SH-SY5Y (cell line): Measurements from ENCODE around the gene ENDOD1.
"Not testable (repeated sequence)": the region's sequence is repeated elsewhere in the genome, so short reads cannot be mapped to it uniquely, and the experiment has no call there.

Source experiments
- GATA2 ChIP-seq: IDR thresholded peaks from 2 replicates; pipeline ENCODE4 v1.6.1; 2011; ENCODE audit warnings: mild to moderate bottlenecking, low read depth, low read length
- GATA3 ChIP-seq: IDR thresholded peaks from 2 replicates; pipeline ENCODE4 v1.6.1; 2011; ENCODE audit warnings: low read depth, mild to moderate bottlenecking, low read length, moderate library complexity

Gene ENDOD1

GRCh38 chr11:95089620-95090542 lies at the start of gene ENDOD1:
Gene ENDOD1, plus strand, starts transcription at chr11:95089846. Its CDS starts 82 bp downstream, at chr11:95089928.
- TF ChIP-seq GATA3, result no peak
- no peak for TF ChIP-seq GATA2

- TF ChIP-seq GATA3 (no peak), GATA2 (no peak)
Observed at GRCh38 chr11:95042239-95042638, 47.4 kb upstream of the ENDOD1 start.

- no peak for TF ChIP-seq GATA3
- no peak for TF ChIP-seq GATA2
Observed at GRCh38 chr11:95042906-95043305, 46.7 kb upstream of the ENDOD1 start.

GRCh38 chr11:95044010-95044409 lies 45.6 kb upstream of the ENDOD1 start:
- no peak for TF ChIP-seq GATA3
- no peak for TF ChIP-seq GATA2

- TF ChIP-seq GATA3 (no peak), GATA2 (no peak)
Observed at GRCh38 chr11:95045812-95046211, 43.8 kb upstream of the ENDOD1 start.

- TF ChIP-seq GATA2, GATA3: not testable (repeated sequence)
Observed at GRCh38 chr11:95049122-95049521, 40.5 kb upstream of the ENDOD1 start, which contains the start of gene KDM4F. Gene KDM4F, plus strand, starts transcription at chr11:95049422.

GRCh38 chr11:95050595-95051202 lies 38.9 kb upstream of the ENDOD1 start:
- no peak for TF ChIP-seq GATA3
- no peak for TF ChIP-seq GATA2

GRCh38 chr11:95054356-95054755 lies 35.3 kb upstream of the ENDOD1 start:
- no peak for TF ChIP-seq GATA3
- TF ChIP-seq GATA2, result no peak

- TF ChIP-seq GATA3 (no peak), GATA2 (no peak)
Observed at GRCh38 chr11:95055283-95055897, 34.3 kb upstream of the ENDOD1 start.

- TF ChIP-seq GATA3, result no peak
- no peak for TF ChIP-seq GATA2
Observed at GRCh38 chr11:95057959-95058358, 31.7 kb upstream of the ENDOD1 start.

- TF ChIP-seq GATA2, result no peak
- TF ChIP-seq GATA3, result no peak
Observed at GRCh38 chr11:95058621-95059020, 31.0 kb upstream of the ENDOD1 start.

- TF ChIP-seq GATA2, result no peak
- no peak for TF ChIP-seq GATA3
Observed at GRCh38 chr11:95059046-95059445, 30.6 kb upstream of the ENDOD1 start.

GRCh38 chr11:95065336-95065735 lies 24.3 kb upstream of the ENDOD1 start:
- no peak for TF ChIP-seq GATA2

- TF ChIP-seq GATA3, result no peak
Observed at GRCh38 chr11:95066716-95067038, 23.0 kb upstream of the ENDOD1 start, which contains the start of gene SRSF8. Gene SRSF8, plus strand, starts transcription at chr11:95066919. Its CDS starts 308 bp downstream, at chr11:95067227.
